HepG2 (cell line): Measurements from ENCODE around the gene GRIN2D. TPM values are rescaled to one million over a fixed set of nuclear protein-coding genes. Genes with fewer than 3 reads are reported as not detected.

Experiments
- ARID4A ChIP-seq: sonication (generic); formaldehyde crosslinking; IDR thresholded peaks from 2 replicates; pipeline ENCODE4 v1.5.0; 2020; ENCODE audit warnings: mild to moderate bottlenecking, missing genetic modification reagents, borderline replicate concordance
- ARNTL ChIP-seq: sonication (generic); formaldehyde crosslinking; IDR thresholded peaks from 2 replicates; pipeline ENCODE4 v1.4.0; 2020; ENCODE audit warnings: mild to moderate bottlenecking, missing genetic modification reagents
- BHLHE40 ChIP-seq: IDR thresholded peaks from 2 replicates; pipeline ENCODE4 v1.6.1; 2011; ENCODE audit warnings: low read length, improper control_type of control experiment
- CENPBD1 ChIP-seq: sonication (generic); formaldehyde crosslinking; IDR thresholded peaks from 2 replicates; pipeline ENCODE4 v1.8.0; 2022; ENCODE audit warnings: missing genetic modification reagents, low read depth, mild to moderate bottlenecking, borderline replicate concordance
- GABPB1 ChIP-seq: IDR thresholded peaks from 2 replicates; pipeline ENCODE4 v1.6.1; 2016; ENCODE audit warnings: mild to moderate bottlenecking, missing genetic modification reagents, moderate library complexity, missing compliant biosample characterization
- GMEB1 ChIP-seq: sonication (generic); formaldehyde crosslinking; IDR thresholded peaks from 2 replicates; pipeline ENCODE4 v1.5.1; 2020; ENCODE audit warnings: missing genetic modification reagents, mild to moderate bottlenecking, borderline replicate concordance
- HNF4A ChIP-seq: sonication (generic); formaldehyde crosslinking; IDR thresholded peaks from 2 replicates; pipeline ENCODE4 v1.4.0; 2020; ENCODE audit warnings: missing genetic modification reagents
- HOXA9 ChIP-seq: sonication (generic); formaldehyde crosslinking; IDR thresholded peaks from 2 replicates; pipeline ENCODE4 v1.8.1; 2022; ENCODE audit warnings: missing genetic modification reagents, mild to moderate bottlenecking, moderate library complexity, borderline replicate concordance
- KAT2B ChIP-seq: fragments of 150-350 bp; IDR thresholded peaks from 2 replicates; pipeline ENCODE4 v1.6.1; 2014; ENCODE audit warnings: low read depth, low read length, borderline replicate concordance
- KAT8 ChIP-seq: IDR thresholded peaks from 2 replicates; pipeline ENCODE4 v1.6.1; 2016; ENCODE audit warnings: missing genetic modification reagents, missing compliant biosample characterization
- NKX3-1 ChIP-seq: sonication (generic); formaldehyde crosslinking; IDR thresholded peaks from 2 replicates; pipeline ENCODE4 v1.5.0; 2020; ENCODE audit warnings: missing genetic modification reagents
- PPARG ChIP-seq: conservative IDR thresholded peaks from 2 replicates; pipeline ENCODE4 v1.6.1; 2016; ENCODE audit warnings: missing biosample characterization, missing genetic modification reagents
- SAP130 ChIP-seq: IDR thresholded peaks from 2 replicates; pipeline ENCODE4 v1.6.1; 2016; ENCODE audit warnings: low read depth
- SIX1 ChIP-seq: sonication (generic); formaldehyde crosslinking; IDR thresholded peaks from 2 replicates; pipeline ENCODE4 v1.4.0; 2020; ENCODE audit warnings: missing genetic modification reagents, borderline replicate concordance
- ZBTB20 ChIP-seq: sonication (generic); formaldehyde crosslinking; IDR thresholded peaks from 2 replicates; pipeline ENCODE4 v1.8.1; 2023; ENCODE audit warnings: missing genetic modification reagents, low read depth, mild to moderate bottlenecking, borderline replicate concordance
- ZMYM2 ChIP-seq: sonication (generic); formaldehyde crosslinking; IDR thresholded peaks from 2 replicates; pipeline ENCODE4 v1.8.0; 2022; ENCODE audit warnings: mild to moderate bottlenecking, missing genetic modification reagents
- ZMYM4 ChIP-seq: sonication (generic); formaldehyde crosslinking; IDR thresholded peaks from 2 replicates; pipeline ENCODE4 v1.8.1; 2023; ENCODE audit warnings: mild to moderate bottlenecking, missing genetic modification reagents
- ZNF180 ChIP-seq: sonication (generic); formaldehyde crosslinking; IDR thresholded peaks from 2 replicates; pipeline ENCODE4 v1.4.0; 2020; ENCODE audit warnings: low read depth, missing genetic modification reagents, borderline replicate concordance
- ZNF263 ChIP-seq: sonication (generic); formaldehyde crosslinking; IDR thresholded peaks from 2 replicates; pipeline ENCODE4 v1.4.0; 2020; ENCODE audit warnings: missing genetic modification reagents
- ZNF619 ChIP-seq: sonication (generic); formaldehyde crosslinking; IDR thresholded peaks from 2 replicates; pipeline ENCODE4 v1.4.0; 2020; ENCODE audit warnings: mild to moderate bottlenecking, missing genetic modification reagents
- ZNF777 ChIP-seq: sonication (generic); formaldehyde crosslinking; IDR thresholded peaks from 2 replicates; pipeline ENCODE4 v1.4.0; 2020; ENCODE audit warnings: missing genetic modification reagents
- ZNF780A ChIP-seq: sonication (generic); formaldehyde crosslinking; IDR thresholded peaks from 2 replicates; pipeline ENCODE4 v1.8.0; 2022; ENCODE audit warnings: mild to moderate bottlenecking, missing genetic modification reagents, moderate library complexity
- ZNF788 ChIP-seq: sonication (generic); formaldehyde crosslinking; IDR thresholded peaks from 2 replicates; pipeline ENCODE4 v1.5.0; 2020; ENCODE audit warnings: mild to moderate bottlenecking, missing genetic modification reagents, borderline replicate concordance
- polyA plus RNA-seq, 8 experiments: library from polyadenylated mRNA; depleted of rRNA in 3 of 8; stranded (reverse) in 7 of 8; unstranded in 1 of 8; fragments of >200 nt; fragmentation: Illumina TruSeq in 4 of 8; extraction: Trizol in 4 of 8; gene quantifications; 2 replicates each; pipeline versions ENCODE4 v1.2.1 to v1.2.3, GENCODE V29; 2011 to 2016; ENCODE audit warnings: low read depth in 4 of 8, missing spikeins in 1 of 8, mixed read lengths in 1 of 8; ENCODE audit not compliant: insufficient read depth in 1 of 8
- total RNA-seq, 5 experiments: library from RNA; depleted of rRNA; stranded (reverse); fragments of >200 nt; fragmentation: Illumina TruSeq; extraction: Trizol; gene quantifications; 2 replicates each; pipeline ENCODE4 v1.2.3, GENCODE V29; 2016; ENCODE audit warnings: low read depth in 1 of 5

Gene GRIN2D
- total and polyA plus RNA-seq, 2 of the 13 experiments (the other 11 are each of a cell fraction or from before 2014, with no cell fraction given): 0.02 to 0.13 TPM

- TF ChIP-seq ZNF180: peak; percentile 82; the same call in 1 of the 2 replicates
- no peak for TF ChIP-seq CENPBD1
- 0 out of 2 replicates have a peak, but pooled peaks have one; percentile 37 for TF ChIP-seq ZBTB20
- TF ChIP-seq SAP130: peak; percentile 53; the same call in 1 of the 2 replicates
- TF ChIP-seq ARID4A (CRISPR knock-in tag): peak; percentile 43; the same call in 1 of the 2 replicates
- no peak for TF ChIP-seq HOXA9
- peak; percentile 36; the same call in 1 of the 2 replicates for TF ChIP-seq HNF4A (CRISPR knock-in tag)
- TF ChIP-seq ZNF780A (CRISPR knock-in tag): no peak
- no peak for TF ChIP-seq SIX1 (CRISPR knock-in tag)
- TF ChIP-seq PPARG (CRISPR knock-in tag): peak; percentile 26; the same call in 1 of the 2 replicates
- no peak for TF ChIP-seq ZNF619
- TF ChIP-seq ZMYM4 (CRISPR knock-in tag): 0 out of 2 replicates have a peak, but pooled peaks have one; percentile 32
- peak; percentile 33; the same call in 1 of the 2 replicates for TF ChIP-seq ARNTL (CRISPR knock-in tag)
- peak; percentile 83; the same call in 1 of the 2 replicates for TF ChIP-seq ZNF788 (CRISPR knock-in tag)
- TF ChIP-seq ZNF777 (CRISPR knock-in tag): 0 out of 2 replicates have a peak, but pooled peaks have one; percentile 53
- TF ChIP-seq ZNF263 (CRISPR knock-in tag): peak; percentile 64
- no peak for TF ChIP-seq KAT2B
- 0 out of 2 replicates have a peak, but pooled peaks have one; percentile 57 for TF ChIP-seq KAT8
- TF ChIP-seq BHLHE40: peak; percentile 73
- TF ChIP-seq ZMYM2 (CRISPR knock-in tag): 0 out of 2 replicates have a peak, but pooled peaks have one; percentile 45
- TF ChIP-seq NKX3-1: 0 out of 2 replicates have a peak, but pooled peaks have one; percentile 1
- TF ChIP-seq GMEB1 (CRISPR knock-in tag): peak; percentile 81
- peak; percentile 82 for TF ChIP-seq GABPB1 (CRISPR knock-in tag)
Measured at GRCh38 chr19:48363810-48364597, 29.5 kb upstream of the GRIN2D start, which contains the start of the genes SYNGR4 and TMEM143 (continued).
